H7 (cell line): Measurements from ENCODE around the gene GHRHR. TPM values are rescaled to one million over a fixed set of nuclear protein-coding genes. Genes with fewer than 3 reads are reported as not detected.

Experiments
- DNase-seq: peaks from one replicate; pipeline ENCODE4 v3.0.0; 2012
- H3K27me3 ChIP-seq: 2 replicates; pipeline ENCODE4 v1.6.0; 2011; ENCODE audit warnings: mild to moderate bottlenecking, low read length; ENCODE audit not compliant: control insufficient read depth, insufficient read depth
- H3K36me3 ChIP-seq: replicated peaks from 2 replicates; pipeline ENCODE4 v1.5.1; 2011; ENCODE audit warnings: low read length; ENCODE audit not compliant: control insufficient read depth, insufficient read depth
- H3K4me3 ChIP-seq: 2 replicates; pipeline ENCODE4 v1.5.1; 2011; ENCODE audit warnings: low read depth, mild to moderate bottlenecking, control low read depth, low read length, moderate library complexity; ENCODE audit not compliant: insufficient read depth
- total RNA-seq: library from RNA; depleted of rRNA; stranded (reverse); fragments of >200 nt; shearing (Covaris generic); gene quantifications from 2 replicates; pipeline ENCODE4 v1.2.3, GENCODE V29; 2014

GHRHR gene
- total RNA-seq, 1 experiment from 2014 or later = 1.9 TPM

DNA sequence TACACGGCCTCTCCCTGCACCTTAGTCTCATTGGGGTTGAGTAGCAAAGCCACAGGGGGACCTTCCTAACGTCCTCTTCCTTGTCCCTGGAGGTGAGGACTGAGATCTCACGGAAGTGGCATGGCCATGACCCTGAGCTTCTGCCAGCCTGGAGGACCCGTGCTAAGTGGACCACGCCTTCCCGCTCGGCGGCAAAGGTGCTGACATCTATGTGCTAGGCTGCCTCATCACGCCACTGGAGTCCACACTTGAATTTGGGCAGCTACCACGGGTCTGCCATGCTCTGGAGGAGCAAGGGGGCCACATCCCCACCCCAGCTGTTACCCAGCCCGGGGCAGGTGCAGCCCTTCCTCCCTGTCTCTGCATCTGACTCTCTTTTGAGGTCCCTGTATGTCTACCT, 15.3 kb downstream of the GHRHR start:
- Histone ChIP-seq H3K36me3 (no peaks in the 10 kb centered on the region), H3K27me3 (no peaks in the 10 kb centered on the region; the same call in 1 of the 2 replicates), H3K4me3 (no peak overlapping the region)
- peak; percentile 6 for DNase-seq

DNA sequence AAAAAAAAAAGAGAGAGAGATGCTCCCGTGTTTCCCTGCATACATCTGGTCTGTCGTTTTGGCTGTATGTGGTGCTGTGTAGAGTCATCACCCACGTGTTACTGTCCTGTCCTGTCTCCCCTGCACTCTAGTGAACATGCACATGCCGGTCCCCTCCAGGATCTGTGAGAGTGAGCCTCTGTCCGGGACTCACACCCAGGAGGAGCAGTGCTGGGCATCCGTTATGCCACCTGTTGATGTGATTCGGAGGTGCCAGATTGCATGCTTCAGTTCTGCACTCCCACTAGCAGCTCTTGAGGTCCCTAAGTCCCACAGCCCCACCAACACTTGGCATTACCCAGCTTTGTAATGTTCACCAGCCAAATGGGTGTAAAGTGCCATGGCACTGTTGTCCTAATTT, 16.4 kb downstream of the GHRHR start:
- Histone ChIP-seq H3K27me3 (no peaks in the 10 kb centered on the region; the same call in 1 of the 2 replicates), H3K36me3 (no peaks in the 10 kb centered on the region)
- no peak for DNase-seq

DNA sequence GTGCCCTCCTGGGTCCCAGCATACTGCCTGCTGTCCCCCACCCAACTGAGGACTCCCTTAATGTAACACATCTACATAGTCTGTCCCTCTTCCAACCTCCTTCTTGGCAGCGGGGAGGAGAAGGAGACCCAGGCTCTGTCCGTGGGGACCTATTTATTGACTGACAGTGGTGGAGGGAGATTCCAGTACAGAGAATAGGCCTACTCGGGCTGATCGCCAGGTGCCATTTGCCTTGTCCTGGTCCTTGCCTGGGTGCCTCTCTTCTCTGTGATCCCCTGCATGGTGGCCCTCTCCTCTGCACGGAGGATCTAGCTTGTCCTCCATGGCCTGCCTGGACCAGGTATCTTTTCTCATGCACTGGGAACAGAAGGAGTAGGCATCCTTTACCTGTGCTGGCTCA, 17.0 kb downstream of the GHRHR start:
- Histone ChIP-seq H3K27me3 (no peaks in the 10 kb centered on the region; the same call in 1 of the 2 replicates), H3K4me3 (no peak overlapping the region), H3K36me3 (no peaks in the 10 kb centered on the region)
- DNase-seq = no peak

More for the DNA sequence above, 16.4 kb downstream of the GHRHR start:
- no peak overlapping the region for H3K4me3 ChIP-seq

DNA sequence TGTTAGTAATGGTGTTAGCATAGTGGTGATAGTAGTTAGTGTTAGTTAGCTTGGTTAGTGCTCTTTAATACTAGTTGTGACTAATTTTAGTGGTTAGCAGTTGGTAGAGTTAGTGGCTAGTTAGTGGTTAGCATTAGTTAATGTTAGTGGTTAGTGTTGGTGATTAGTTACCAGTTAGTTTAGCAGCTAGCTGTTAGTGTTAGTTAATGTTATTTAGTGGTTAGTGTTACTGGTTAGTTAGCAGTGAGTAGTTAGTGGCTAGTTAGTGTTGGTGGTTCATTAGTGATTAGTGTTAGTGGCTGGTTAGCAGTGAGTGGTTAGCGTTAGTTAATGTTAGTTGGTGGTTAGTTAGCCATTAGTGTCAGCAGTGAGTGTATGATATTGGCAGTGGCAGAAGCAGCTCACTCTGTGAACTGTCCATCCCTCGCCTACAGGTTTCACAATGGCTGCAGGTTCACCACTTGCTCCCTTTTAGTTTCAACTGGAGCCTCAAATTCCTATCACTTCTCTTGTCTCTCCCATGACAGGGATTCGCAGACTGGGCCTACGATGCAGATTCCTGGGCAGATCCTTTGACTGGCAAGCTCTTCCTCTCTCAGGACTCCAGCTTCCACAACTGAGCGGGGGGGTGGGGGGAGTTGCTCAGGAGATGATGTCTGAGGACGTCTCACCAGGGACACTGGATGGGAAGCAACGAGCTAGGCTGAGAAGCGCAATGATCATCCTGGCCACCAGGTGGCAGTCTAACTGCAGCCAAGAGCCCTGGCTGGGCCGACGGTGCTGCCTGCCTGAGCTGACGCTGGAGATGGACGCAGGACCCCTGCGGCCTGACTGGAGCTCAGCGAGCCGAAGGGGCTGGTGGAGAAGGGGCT, 19.5 kb downstream of the GHRHR start:
- Histone ChIP-seq H3K36me3 (no peaks in the 10 kb centered on the region), H3K4me3 (no peak overlapping the region; the same call in 1 of the 2 replicates), H3K27me3 (peaks cover 4% of the 10 kb centered on the region)
- peak; percentile 91 for DNase-seq

DNA sequence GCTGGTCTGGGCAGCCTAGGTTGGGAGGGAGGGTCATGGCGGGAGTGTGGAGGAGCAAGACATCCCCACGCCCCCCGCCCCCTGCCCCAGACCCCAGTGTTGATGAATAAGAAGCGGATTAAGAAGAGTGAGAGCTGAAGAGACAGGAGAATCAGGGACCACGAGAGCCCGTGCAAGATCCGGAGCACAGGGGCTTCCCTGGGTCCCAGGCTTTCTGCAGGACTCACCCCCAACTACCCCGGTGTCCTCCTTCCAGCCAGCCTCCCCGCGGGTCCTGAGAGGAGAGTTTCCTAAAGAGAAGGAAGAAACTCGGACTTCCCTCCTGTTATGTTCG, 20.1 kb downstream of the GHRHR start:
- peak overlapping the region; percentile 28; the same call in 1 of the 2 replicates for H3K4me3 ChIP-seq
- peaks cover 4% of the 10 kb centered on the region for H3K27me3 ChIP-seq
- H3K36me3 ChIP-seq = no peaks in the 10 kb centered on the region
- no peak for DNase-seq

DNA sequence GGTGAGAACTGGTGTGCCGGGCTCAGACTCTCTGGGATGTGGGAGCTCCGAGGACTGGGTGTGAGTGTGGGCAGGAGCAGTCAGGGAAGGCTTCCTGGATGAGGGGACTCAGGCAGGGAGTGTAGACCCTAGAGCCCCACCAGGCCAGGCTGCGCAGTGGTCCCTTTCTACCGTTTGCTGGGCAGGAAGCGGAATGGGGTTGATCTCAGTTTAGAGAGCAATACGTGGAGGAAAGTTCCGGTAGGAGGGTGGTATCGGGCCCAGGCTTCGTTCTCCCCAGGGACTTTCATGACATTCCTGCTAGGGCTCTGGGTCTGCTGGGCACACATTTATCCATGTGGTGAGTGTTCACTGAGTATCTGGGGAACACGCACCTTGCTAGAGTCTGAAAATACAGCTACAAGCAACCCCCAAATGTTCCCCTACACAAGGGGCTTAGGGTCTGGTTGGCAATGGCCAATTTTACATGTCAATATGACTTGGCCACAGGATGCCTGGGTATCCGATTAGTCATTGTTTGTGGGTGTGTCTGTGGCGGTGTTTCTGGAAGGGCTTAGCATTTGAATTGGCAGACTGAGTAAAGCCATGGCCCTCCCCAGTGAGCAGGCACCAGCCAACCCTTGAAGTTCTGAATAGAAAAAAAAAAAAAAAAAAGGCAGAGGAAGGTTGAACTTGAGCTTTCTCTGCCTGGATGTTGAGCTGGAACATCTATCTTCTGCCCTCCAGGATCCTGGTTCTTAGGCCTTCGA, 20.8 kb downstream of the GHRHR start:
- Histone ChIP-seq H3K36me3 (no peaks in the 10 kb centered on the region), H3K4me3 (peak overlapping the region; percentile 28), H3K27me3 (peaks cover 4% of the 10 kb centered on the region)
- DNase-seq = peak; percentile 84

DNA sequence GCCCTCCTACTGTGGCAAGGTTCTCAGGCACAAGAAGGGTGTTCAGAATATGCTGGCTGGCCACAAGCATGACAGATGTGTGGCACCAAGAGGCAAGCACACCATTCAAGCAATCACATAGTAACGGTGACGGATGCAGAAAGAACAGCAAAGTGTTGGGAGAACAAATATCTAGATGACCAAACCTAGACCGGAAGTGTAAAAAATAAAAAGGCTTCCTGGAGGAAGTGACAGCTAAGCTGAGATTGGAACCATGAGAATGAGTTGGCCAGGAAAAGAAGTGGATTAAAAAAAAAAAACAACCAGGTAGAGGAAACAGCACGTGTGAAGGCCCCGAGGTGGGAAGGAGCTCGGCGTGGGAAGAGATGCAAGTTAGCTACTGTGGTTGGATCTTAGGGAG, 22.0 kb downstream of the GHRHR start:
- Histone ChIP-seq H3K27me3 (peaks cover 4% of the 10 kb centered on the region), H3K4me3 (no peak overlapping the region), H3K36me3 (no peaks in the 10 kb centered on the region)
- no peak for DNase-seq

DNA sequence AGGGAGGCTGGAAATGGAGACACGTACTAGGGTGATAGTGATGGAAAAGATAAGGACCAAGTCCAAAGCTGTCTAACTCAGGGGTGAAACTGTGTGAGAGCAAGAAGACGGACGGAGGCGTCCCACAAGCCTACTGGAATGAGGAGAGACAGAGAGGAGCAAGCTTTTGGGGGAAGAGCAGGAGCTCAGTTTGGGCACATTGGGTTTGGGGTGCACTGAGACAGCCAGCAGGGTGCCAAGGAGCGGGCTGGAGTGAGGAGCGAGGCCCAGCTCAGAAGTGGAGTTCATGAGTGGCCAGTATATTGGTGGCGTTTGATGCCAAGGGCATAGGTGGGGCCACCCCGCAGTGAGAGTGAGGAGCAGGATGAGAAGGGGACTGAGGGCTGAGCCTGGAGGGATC, 22.6 kb downstream of the GHRHR start:
- Histone ChIP-seq H3K36me3 (no peaks in the 10 kb centered on the region), H3K4me3 (no peak overlapping the region), H3K27me3 (peaks cover 4% of the 10 kb centered on the region)
- DNase-seq = no peak

DNA sequence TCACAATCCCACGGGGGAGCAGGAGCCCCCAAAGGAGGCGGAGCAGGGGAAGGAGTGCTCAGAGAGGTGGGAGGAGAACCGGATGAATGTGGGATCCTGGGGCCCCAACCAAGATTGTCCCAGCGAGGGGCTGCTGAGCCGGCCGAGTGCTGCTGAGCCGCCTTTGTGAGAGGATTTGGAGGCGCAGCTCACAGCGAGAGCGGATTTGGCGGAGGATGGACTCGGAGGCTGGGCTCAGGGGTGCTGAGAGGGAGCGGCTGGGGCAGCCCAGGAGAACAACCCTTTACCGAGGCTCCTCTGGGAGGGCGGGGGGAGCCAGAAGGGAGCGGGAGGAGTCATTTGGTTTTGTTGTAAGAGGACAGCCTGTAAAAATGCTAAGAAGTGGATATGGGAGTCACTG, 23.0 kb downstream of the GHRHR start:
- H3K27me3 ChIP-seq = peaks cover 4% of the 10 kb centered on the region
- no peak overlapping the region for H3K4me3 ChIP-seq
- H3K36me3 ChIP-seq = no peaks in the 10 kb centered on the region
- peak; percentile 83 for DNase-seq

DNA sequence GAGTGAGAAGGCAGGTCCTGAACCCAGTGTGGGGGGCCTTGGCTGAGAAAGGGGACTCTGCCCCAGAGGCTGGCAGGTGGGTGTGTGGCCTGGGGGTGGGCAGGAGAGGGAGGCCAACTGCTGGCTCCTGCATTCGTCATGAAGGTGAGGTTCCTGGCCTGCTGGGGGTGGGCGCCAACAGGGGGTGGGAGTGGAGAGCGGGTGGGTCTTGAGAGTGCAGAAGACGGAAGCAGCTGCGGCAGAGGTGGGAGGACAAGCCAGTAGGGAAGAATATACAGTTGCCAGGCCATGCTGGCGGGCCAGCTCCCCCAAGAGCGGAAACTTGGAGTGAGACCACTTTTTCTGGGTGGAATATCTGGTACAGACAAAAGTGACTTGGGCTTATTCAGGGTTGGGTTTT, 23.4 kb downstream of the GHRHR start:
- H3K27me3 ChIP-seq = peaks cover 4% of the 10 kb centered on the region
- DNase-seq = no peak
- H3K36me3 ChIP-seq = no peaks in the 10 kb centered on the region
- no peak overlapping the region for H3K4me3 ChIP-seq

DNA sequence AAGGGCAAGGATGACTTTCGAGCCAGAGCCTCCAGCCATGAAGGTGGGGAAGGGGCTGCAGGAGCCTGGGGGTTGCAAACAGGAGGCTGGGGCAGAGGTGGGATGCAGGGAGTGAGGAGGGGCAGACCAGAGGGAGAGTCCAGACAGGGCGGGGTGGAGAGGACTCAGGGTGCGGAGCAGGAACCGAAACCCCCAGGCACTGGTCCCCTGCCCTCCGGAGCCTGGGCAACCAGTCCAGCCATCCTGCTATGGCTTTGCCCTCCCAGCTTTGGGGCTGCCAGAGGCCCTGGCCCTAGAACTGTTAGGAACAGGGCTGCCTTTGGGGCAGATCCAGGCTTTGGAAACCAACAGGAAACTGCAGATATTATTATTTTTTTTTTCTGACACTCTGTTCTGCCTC, 24.2 kb downstream of the GHRHR start:
- Histone ChIP-seq H3K4me3 (no peak overlapping the region), H3K36me3 (no peaks in the 10 kb centered on the region), H3K27me3 (peaks cover 4% of the 10 kb centered on the region)
- no peak for DNase-seq

DNA sequence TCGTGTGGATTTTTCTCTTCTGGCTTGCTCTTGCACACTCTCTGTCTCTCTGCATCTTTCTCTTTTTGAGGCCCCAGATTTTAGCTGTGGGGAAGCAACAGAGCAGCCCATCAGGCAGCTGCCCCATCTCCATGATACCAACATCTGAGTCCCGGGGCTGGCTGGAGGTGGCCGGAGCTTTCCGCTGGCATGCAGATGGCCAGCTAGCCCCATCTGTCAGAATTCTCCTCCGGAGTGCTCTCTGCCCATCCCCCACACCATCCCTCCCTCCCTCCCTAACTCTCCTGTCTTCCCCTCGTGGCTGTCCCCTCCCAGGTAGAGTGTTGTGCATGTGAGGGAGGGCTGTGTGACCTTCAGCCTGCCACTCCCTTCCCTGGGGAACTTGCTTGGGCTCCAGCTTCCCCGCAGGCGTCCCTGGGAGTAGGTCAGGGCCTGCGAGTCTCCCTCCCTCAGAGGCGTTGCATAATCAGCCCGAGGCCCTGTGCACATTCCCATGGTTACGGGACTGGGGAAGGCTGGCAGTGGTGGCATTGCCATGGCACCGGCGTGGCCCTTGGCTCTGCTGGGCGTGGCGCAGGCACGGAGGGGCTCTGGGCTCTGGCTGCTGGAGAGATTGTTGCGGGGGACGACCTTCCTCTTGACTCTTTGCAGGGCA, 24.7 kb downstream of the GHRHR start:
- DNase-seq = peak; percentile 84
- peaks cover 4% of the 10 kb centered on the region for H3K27me3 ChIP-seq
- H3K36me3 ChIP-seq = no peaks in the 10 kb centered on the region
- no peak overlapping the region for H3K4me3 ChIP-seq

DNA sequence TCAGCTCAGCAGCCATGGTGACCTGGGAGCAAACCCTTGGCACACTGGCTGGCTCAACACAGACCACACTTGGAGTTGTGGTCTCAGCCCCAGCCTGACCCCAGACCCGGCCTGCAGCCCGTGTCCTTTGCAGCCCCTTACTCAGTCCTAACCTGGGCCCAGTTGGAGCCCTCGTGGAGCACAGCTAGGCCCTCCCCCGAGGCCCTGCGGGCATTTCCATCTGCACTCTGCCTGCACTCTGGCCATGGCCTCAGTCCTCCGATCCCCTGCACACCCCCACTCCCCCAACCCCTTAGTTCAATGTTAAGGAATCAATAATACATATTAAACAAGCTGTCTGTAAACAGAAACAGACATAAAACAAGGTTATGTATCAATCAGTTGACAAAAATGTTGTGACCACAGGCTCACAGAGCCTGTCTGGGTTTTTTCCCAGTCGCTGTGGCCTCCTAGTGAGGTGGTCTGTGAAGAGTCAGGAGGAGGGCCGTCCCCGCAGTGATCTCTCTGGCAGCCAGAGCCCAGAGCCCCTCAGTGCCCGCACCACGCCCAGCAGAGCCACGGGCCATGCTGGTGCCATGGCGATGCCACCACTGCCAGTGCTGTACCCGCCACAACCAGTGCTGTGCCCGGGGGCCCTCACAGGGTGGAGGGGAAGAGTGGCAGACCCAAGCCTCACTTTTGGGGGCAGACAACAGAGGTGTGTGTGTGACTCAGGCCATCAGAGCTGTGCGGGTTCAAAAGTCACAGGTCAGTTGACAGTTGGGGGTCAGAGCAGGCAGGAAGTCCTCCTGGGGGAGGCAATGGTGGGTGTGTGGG, 25.5 kb downstream of the GHRHR start:
- no peaks in the 10 kb centered on the region for H3K36me3 ChIP-seq

More for the DNA sequence above, 25.5 kb downstream of the GHRHR start:
- Histone ChIP-seq H3K4me3 (no peak overlapping the region), H3K27me3 (peaks cover 4% of the 10 kb centered on the region)
- DNase-seq = peak; percentile 65
